Esophagus muscularis mucosa (tissue), 4 donors: Measurements from ENCODE around the gene MYOF. TPM values are rescaled to one million over a fixed set of nuclear protein-coding genes. Genes with fewer than 3 reads are reported as not detected.

Experiments used
- DNase-seq: peaks from one replicate; pipeline ENCODE4 v3.0.0-alpha.2; 2017; ENCODE audit errors: extremely low spot score
- H3K27ac ChIP-seq, 4 donors: fragments of 200-600 bp; sonication (generic); replicated peaks in 1 of 4; 1 replicate in 3 of 4; 2 replicates in 1 of 4; pipeline ENCODE4 v1.5.1; 2016 to 2019; ENCODE audit warnings: mild to moderate bottlenecking in 1 of 4
- H3K27me3 ChIP-seq, 4 donors: fragments of 200-600 bp; sonication (generic); one replicate each; pipeline versions ENCODE4 v1.5.1 to v1.6.0; 2016 to 2019
- H3K36me3 ChIP-seq, 4 donors: fragments of 200-600 bp; sonication (generic); one replicate each; pipeline ENCODE4 v1.5.1; 2016 to 2019
- H3K4me1 ChIP-seq, 4 donors: fragments of 200-600 bp; sonication (generic); one replicate each; pipeline ENCODE4 v1.5.1; 2016 to 2019
- H3K4me3 ChIP-seq, 4 donors: fragments of 200-600 bp; sonication (generic); 1 replicate in 2 of 4; 2 replicates in 2 of 4; pipeline ENCODE4 v1.5.1; 2016 to 2019; ENCODE audit warnings: mild to moderate bottlenecking in 4 of 4, moderate library complexity in 1 of 4
- H3K9me3 ChIP-seq, 4 donors: fragments of 200-600 bp; sonication (generic); 1 replicate in 3 of 4; 2 replicates in 1 of 4; pipeline ENCODE4 v1.5.1; 2016 to 2019
- EP300 ChIP-seq: sonication (generic); formaldehyde crosslinking; IDR thresholded peaks from one replicate; pipeline ENCODE4 v1.6.1; 2017; ENCODE audit warnings: antibody characterized with exemption
- POLR2A ChIP-seq: fragments of 450-650 bp; IDR thresholded peaks from one replicate; pipeline ENCODE4 v1.6.1; 2017; ENCODE audit warnings: antibody characterized with exemption, moderate library complexity, mild to moderate bottlenecking, low read depth
- POLR2AphosphoS5 ChIP-seq, 2 donors: sonication (generic); formaldehyde crosslinking; IDR thresholded peaks; one replicate each; pipeline ENCODE4 v1.6.1; 2017; ENCODE audit warnings: antibody characterized with exemption in 2 of 2
- WGBS: methylation state at CpG from one replicate; pipeline ENCODE4 v1.1.5; 2018; 5-methylcytosine and 5-hydroxymethylcytosine counted together
- intact Hi-C: fragments of 100-400 bp; cut with DNase I; formaldehyde crosslinking; loops from one replicate; pipeline ENCODE4 v1.15.1; 2023
- total RNA-seq, 4 donors: library from RNA; depleted of rRNA; stranded (reverse); fragments of >200 nt; gene quantifications; one replicate each; pipeline versions ENCODE4 v1.1.0 to v1.2.1, GENCODE V29; 2016
- TF ChIP-seq, protein P1 (sequence below), 3 experiments: fragments of 200-600 bp in 2 of 3; fragments of 450-650 bp in 1 of 3; sonication (generic) in 2 of 3; IDR thresholded peaks; one replicate each; pipeline ENCODE4 v1.5.1; 2017 to 2019; ENCODE audit warnings: antibody characterized with exemption in 3 of 3, mild to moderate bottlenecking in 2 of 3, moderate library complexity in 1 of 3

The MYOF gene
- total RNA-seq, 4 donors from 2014 or later = 71.2 to 120 (median 97.3) TPM

GRCh38 chr10:93415693-93416092, 66.4 kb downstream of the MYOF start:
- TF ChIP-seq, protein P1, sequence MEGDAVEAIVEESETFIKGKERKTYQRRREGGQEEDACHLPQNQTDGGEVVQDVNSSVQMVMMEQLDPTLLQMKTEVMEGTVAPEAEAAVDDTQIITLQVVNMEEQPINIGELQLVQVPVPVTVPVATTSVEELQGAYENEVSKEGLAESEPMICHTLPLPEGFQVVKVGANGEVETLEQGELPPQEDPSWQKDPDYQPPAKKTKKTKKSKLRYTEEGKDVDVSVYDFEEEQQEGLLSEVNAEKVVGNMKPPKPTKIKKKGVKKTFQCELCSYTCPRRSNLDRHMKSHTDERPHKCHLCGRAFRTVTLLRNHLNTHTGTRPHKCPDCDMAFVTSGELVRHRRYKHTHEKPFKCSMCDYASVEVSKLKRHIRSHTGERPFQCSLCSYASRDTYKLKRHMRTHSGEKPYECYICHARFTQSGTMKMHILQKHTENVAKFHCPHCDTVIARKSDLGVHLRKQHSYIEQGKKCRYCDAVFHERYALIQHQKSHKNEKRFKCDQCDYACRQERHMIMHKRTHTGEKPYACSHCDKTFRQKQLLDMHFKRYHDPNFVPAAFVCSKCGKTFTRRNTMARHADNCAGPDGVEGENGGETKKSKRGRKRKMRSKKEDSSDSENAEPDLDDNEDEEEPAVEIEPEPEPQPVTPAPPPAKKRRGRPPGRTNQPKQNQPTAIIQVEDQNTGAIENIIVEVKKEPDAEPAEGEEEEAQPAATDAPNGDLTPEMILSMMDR (IDR thresholded peaks at IDR 0.05) = peak in 1 of 3 experiments; percentile 6
- TF ChIP-seq POLR2A = no peak
- no peak for DNase-seq
- Histone ChIP-seq H3K36me3 (peaks cover 0 to 20% (median 9%) of the 10 kb centered on the region in 4 donors), H3K4me1 (peaks cover 34 to 52% (median 45%) of the 10 kb centered on the region in 4 donors), H3K27ac (peak overlapping the region in 1 of 4 donors; percentile 31), H3K27me3 (no peaks in the 10 kb centered on the region), H3K4me3 (no peak overlapping the region), H3K9me3 (no peaks in the 10 kb centered on the region)
- 80% methylated on average over 6 of the region's 6 CpGs for WGBS
- intact Hi-C loops = loop anchor here (5.0 kb wide), 1 partner anchor 33 kb away; no protein-coding TSS in a partner anchor

- intact Hi-C loops = no loop called here
- DNase-seq = no peak
- H3K27ac ChIP-seq = peak overlapping the region; percentile 21 to 53 (median 41)
Measured at GRCh38 chr10:93413252-93413689, 68.9 kb downstream of the MYOF start.

DNA sequence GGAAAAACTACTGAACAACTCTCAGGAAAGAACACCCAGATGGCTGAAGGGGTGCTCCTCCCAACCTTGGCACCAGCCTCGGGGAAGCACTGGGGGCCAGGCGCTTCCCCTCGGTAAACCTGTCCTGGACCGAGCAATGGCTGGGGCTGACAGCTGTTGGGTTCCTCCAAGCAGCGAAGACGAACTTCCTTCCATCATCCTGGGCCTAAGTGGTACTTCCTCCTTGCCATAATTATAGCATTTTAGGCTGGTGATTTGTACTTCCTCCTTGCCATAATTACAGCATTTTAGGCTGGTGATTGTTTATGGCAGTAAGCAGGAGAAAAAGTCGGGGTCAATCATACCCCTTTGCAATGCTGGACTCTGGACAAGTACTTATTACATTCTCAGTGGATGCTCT, 69.3 kb downstream of the MYOF start:
- Histone ChIP-seq H3K27ac (peak overlapping the region; percentile 21 to 53 (median 41)), H3K4me1 (peaks cover 10 to 31% (median 18%) of the 10 kb centered on the region in 4 donors)

More at GRCh38 chr10:93413252-93413689, 68.9 kb downstream of the MYOF start:
- peaks cover 11 to 40% (median 23%) of the 10 kb centered on the region in 4 donors for H3K36me3 ChIP-seq
- H3K9me3 ChIP-seq = no peaks in the 10 kb centered on the region
- H3K27me3 ChIP-seq = no peaks in the 10 kb centered on the region
- WGBS = 56% methylated on average over 3 of the region's 3 CpGs
- H3K4me1 ChIP-seq = peaks cover 10 to 33% (median 22%) of the 10 kb centered on the region in 4 donors
- TF ChIP-seq, protein P1 (IDR thresholded peaks at IDR 0.05) = no peak
- TF ChIP-seq POLR2AphosphoS5 (IDR thresholded peaks at IDR 0.05) (no peak), EP300 (no peak), POLR2A (no peak)
- H3K4me3 ChIP-seq = no peak overlapping the region

DNA sequence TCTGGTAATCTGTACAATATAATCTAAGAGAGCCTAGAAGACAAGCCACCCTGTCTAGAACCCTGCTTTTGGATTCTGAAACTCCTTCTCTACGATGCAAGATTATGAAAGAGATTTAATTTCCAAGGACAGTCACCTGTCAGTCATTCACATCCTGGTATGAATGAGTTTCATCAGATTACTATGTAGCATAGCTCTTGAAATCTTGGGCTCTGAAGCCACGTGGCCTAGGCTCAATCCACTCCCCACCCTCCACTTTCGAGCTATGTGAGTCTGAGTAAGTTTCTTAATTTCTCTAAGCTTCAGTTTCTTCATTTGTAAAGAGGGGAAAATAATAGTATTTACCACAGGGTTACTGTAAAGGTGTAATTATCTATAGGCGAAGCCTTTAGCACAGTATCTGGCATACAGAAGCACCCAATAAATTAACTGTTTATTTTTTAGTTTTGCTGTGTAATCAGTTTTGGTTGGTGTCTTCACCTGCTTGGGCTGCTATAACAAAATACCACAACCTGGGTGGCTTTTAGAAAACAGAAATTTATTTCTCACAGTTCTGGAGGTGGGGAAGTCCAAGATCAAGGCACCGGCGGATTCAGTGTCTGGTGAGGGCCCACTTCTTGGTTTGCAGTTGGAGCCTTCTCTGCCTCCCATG, 71.3 kb downstream of the MYOF start:
- no peak overlapping the region for H3K4me3 ChIP-seq
- peaks cover 6 to 32% (median 19%) of the 10 kb centered on the region in 4 donors for H3K4me1 ChIP-seq
- 94% methylated on average over 6 of the region's 6 CpGs for WGBS
- no peak for TF ChIP-seq POLR2A
- TF ChIP-seq, protein P1 (IDR thresholded peaks at IDR 0.05) = no peak
- no peak for TF ChIP-seq POLR2AphosphoS5 (IDR thresholded peaks at IDR 0.05)
- TF ChIP-seq EP300 = no peak
- H3K9me3 ChIP-seq = no peaks in the 10 kb centered on the region
- no peak for DNase-seq
- intact Hi-C loops = no loop called here
- no peak overlapping the region for H3K27ac ChIP-seq
- H3K27me3 ChIP-seq = no peaks in the 10 kb centered on the region
- H3K36me3 ChIP-seq = peaks cover 11 to 39% (median 28%) of the 10 kb centered on the region in 4 donors

More for the DNA sequence above, 69.3 kb downstream of the MYOF start:
- no peaks in the 10 kb centered on the region for H3K9me3 ChIP-seq
- H3K36me3 ChIP-seq = peaks cover 11 to 45% (median 28%) of the 10 kb centered on the region in 4 donors
- intact Hi-C loops = no loop called here
- DNase-seq = no peak
- H3K4me3 ChIP-seq = no peak overlapping the region
- WGBS = 88% methylated on average over 7 of the region's 7 CpGs
- no peak for TF ChIP-seq POLR2A
- TF ChIP-seq, protein P1 (IDR thresholded peaks at IDR 0.05) = no peak
- TF ChIP-seq POLR2AphosphoS5 (IDR thresholded peaks at IDR 0.05) = no peak
- TF ChIP-seq EP300 = no peak
- H3K27me3 ChIP-seq = no peaks in the 10 kb centered on the region
